Measurements from ENCODE around the gene NPHP4.
A peak's percentile ranks its signal among the peaks of the same experiment; 100 is the strongest.

The NPHP4 gene

DNA sequence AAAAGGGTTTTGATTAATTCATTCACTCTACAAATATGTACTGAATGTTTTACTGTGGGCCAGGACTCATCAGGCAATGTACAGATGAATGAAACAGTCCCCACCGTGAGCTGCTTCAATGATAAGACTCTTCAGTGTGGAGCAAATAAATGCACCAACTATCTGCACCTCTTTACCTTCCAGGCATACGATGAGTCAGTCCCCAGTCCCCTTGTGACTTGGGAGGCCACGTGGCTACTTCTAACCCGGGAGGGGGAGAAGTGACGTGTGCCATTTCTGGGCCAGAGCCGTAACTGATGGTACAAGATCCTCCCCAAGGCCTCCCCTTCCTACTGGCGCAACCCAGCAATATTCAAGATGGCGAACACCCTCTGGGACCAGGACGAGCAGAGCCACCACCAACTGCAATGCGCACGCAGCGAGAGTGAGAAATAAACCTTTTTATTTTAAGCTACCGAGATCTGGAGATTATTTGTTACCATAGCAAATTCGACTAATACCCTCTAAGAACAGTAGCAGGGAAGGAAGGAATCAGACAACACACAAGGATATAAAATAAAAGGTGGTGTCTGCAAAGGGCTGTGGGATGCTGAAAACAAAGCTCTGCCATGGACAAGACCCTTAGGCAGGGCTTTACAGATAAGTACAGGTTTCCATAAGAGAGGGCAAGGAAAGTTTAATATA is 74.5 kb downstream of the NPHP4 start:
- ChIA-PET CTCF (interaction anchor here (0.7 to 1.7 kb wide), 2 partner anchors 21 to 23 kb away, joined by 3 read pairs; no protein-coding TSS in a partner anchor), POLR2A (ENCODE audit: low non-redundant PET) (no interaction called here)
- peak; percentile 20 for DNase-seq (ENCODE audit: low spot score)
- H3K27ac ChIP-seq, result no peak overlapping the region
- TF ChIP-seq, protein P1, sequence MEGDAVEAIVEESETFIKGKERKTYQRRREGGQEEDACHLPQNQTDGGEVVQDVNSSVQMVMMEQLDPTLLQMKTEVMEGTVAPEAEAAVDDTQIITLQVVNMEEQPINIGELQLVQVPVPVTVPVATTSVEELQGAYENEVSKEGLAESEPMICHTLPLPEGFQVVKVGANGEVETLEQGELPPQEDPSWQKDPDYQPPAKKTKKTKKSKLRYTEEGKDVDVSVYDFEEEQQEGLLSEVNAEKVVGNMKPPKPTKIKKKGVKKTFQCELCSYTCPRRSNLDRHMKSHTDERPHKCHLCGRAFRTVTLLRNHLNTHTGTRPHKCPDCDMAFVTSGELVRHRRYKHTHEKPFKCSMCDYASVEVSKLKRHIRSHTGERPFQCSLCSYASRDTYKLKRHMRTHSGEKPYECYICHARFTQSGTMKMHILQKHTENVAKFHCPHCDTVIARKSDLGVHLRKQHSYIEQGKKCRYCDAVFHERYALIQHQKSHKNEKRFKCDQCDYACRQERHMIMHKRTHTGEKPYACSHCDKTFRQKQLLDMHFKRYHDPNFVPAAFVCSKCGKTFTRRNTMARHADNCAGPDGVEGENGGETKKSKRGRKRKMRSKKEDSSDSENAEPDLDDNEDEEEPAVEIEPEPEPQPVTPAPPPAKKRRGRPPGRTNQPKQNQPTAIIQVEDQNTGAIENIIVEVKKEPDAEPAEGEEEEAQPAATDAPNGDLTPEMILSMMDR (conservative IDR thresholded peaks at IDR 0.05; ENCODE audit: low read depth), result no peak

DNA sequence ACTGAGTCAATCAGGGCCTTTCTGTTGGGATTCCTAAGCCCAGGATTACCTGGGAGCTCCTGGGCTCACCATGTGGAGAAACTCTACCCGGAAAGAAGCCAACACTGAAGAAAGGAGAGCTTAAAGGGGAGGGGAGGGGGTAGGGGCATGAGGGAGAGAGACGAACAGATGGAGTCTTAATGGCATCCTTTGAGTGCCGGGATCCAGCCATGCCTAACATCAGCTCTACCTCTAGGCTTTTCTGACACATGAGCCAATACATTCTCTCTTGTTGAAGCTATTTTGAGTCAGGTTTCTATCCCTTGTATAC is 75.0 kb downstream of the NPHP4 start:
- no peak overlapping the region for H3K27ac ChIP-seq
- ChIA-PET POLR2A (ENCODE audit: low non-redundant PET) (no interaction called here), CTCF (interaction anchor here (0.7 to 1.7 kb wide), 3 partner anchors 22 to 165 kb away, joined by 3 read pairs; no protein-coding TSS in a partner anchor)
- DNase-seq (ENCODE audit: low spot score), result no peak
- TF ChIP-seq, protein P1 (conservative IDR thresholded peaks at IDR 0.05; ENCODE audit: low read depth), result no peak

DNA sequence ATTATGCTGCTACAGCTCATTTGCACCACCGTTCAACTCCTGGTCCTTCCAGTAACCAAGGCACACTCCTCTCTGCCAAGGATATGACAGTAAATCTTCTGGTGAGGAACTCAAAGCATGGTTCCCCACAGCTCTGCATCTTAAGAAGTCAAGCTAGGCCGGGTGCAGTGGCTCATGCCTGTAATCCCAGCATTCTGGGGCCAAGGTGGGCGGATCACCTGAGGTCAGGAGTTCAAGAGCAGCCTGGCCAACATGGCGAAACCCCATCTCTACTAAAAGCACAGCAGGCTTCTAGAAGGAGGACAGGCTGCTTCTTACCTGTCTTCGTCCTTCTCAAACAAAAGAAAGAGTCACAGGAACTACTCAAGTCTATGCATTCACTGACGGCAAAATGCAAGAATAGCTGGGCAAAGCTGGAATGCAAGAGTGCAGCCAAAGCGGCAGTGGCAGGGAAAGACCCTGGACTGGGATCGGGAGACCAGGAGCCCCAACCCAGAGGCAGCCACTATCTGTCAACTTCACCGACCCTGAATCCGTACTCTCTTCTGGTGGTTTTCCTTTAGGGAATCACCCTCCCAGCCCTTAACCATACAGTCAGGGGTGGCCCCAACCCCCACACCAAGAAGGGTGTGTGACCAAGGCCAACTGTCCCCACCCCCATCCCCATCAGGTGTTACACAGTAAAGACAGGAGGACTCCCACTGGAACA is 75.5 kb downstream of the NPHP4 start:
- ChIA-PET POLR2A (ENCODE audit: low non-redundant PET) (no interaction called here), CTCF (interaction anchor here (0.6 to 1.7 kb wide), 5 partner anchors 22 to 164 kb away, joined by 3 to 4 read pairs (median 3); no protein-coding TSS in a partner anchor)
- DNase-seq (ENCODE audit: low spot score), result no peak
- TF ChIP-seq, protein P1 (conservative IDR thresholded peaks at IDR 0.05; ENCODE audit: low read depth), result no peak
- H3K27ac ChIP-seq, result no peak overlapping the region

DNA sequence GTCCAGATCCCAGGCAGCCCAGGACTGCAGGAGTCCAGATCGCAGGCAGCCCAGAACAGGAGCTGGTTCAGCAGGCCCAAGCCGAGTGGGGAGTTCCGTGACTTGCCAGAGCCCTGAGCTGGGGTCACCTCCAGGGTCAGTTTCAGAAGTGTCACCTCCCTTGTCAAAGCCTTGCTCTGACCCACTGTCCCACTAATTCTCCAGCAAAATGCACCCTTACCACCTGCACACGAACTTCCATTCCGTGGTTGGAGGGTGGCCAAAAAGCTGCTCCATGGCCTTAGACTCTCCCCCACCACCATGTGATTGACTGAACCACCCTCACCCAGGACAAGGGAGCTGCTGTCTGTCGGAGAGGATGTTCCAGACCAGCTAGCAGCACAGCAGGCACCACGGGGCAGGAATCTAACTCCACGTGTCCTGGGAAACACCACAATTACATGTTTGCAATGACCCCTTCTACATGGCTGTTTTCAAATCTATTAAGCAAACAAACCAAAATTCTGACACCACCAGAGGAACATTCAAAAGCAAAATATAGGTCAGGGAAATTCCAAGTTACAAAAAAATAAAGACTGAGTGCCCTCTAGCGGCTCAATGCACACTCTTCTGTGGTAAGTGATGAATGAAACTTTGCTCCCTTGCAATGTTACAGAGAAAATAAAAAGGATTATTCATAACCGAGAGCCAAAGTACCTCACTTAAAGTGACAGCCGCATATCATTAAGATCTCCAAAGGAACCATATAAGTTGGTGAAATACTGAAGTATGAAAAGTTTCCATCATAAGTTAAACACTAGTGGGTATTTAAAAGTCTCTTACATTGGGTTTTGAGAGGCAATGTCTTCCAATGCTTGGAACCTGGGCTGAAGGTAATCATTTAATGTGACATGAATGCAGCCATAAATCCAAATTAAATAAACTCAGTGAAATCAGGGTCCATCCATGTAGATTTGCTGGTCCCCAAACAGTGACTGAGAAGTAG is 76.3 kb downstream of the NPHP4 start:
- 0 out of 2 replicates have a peak overlapping the region, but pooled peaks have one; percentile 11 for H3K27ac ChIP-seq
- ChIA-PET POLR2A (ENCODE audit: low non-redundant PET) (no interaction called here), CTCF (interaction anchor here (0.7 to 1.7 kb wide), 10 partner anchors 9 to 401 kb away, joined by 3 to 6 read pairs (median 4); no protein-coding TSS in a partner anchor)
- TF ChIP-seq, protein P1 (conservative IDR thresholded peaks at IDR 0.05; ENCODE audit: low read depth), result peak; percentile 84
- DNase-seq (ENCODE audit: low spot score), result peak; percentile 50

DNA sequence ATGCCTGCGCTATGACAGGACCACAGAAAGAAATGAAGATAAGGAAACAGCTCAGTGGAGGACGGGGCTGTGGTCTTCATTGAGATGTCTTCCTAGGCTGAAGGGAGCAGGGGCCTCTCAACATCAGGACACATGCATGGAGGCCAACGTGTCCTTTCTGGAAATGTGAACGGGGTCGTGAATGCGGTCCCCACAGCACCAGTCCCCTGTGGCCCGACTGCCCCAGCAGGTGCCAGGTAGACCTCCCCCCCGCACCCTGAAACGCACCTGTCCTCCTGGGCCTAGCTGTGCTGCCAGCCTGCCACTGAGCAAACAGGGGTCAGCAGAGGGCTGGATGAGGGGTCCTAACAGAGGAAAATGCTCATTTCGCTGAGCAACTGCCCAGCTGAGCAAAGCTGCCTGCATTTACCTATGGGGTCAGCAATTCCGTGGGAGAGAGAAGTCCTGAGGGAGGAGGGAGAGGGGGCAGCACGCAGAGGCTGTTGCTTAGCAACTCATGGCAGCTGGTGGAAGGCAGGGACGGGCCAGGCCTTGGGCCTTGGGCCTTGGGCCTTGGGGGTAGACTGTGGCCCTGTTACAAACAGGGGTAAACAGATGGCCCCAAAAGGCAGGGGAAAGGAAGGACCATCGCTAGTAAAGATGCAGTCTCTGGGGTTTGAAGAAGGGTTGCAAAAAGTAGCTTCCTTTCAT is 77.4 kb downstream of the NPHP4 start:
- TF ChIP-seq, protein P1 (conservative IDR thresholded peaks at IDR 0.05; ENCODE audit: low read depth), result no peak
- no peak overlapping the region for H3K27ac ChIP-seq
- ChIA-PET CTCF (interaction anchor here (0.6 to 1.0 kb wide), 4 partner anchors 19 to 633 kb away, joined by 3 to 5 read pairs (median 4); no protein-coding TSS in a partner anchor), POLR2A (ENCODE audit: low non-redundant PET) (no interaction called here)
- DNase-seq (ENCODE audit: low spot score), result no peak

Measured in RWPE1 (cell line).